NCI-H69 (cell line): ENCODE measurements around the gene XXYLT1.

ENCODE experiments used
- DNase-seq: peaks from one replicate; lab custom pipeline; 2025; lab: John Stamatoyannopoulos, UW

Gene XXYLT1

GRCh38 chr3:195168009-195168762 lies 102.8 kb downstream of the XXYLT1 start:
- no peak for DNase-seq

- no peak for DNase-seq
Observed at GRCh38 chr3:195165790-195166189, 105.2 kb downstream of the XXYLT1 start.

- DNase-seq, result no peak
Observed at GRCh38 chr3:195165265-195165609, 105.7 kb downstream of the XXYLT1 start.

- DNase-seq, result no peak
Observed at GRCh38 chr3:195164573-195165264, 106.2 kb downstream of the XXYLT1 start.

- no peak for DNase-seq
Observed at GRCh38 chr3:195163719-195164572, 107.0 kb downstream of the XXYLT1 start.

GRCh38 chr3:195162816-195163215 lies 108.1 kb downstream of the XXYLT1 start:
- no peak for DNase-seq

- DNase-seq, result no peak
Observed at GRCh38 chr3:195162033-195162669, 108.8 kb downstream of the XXYLT1 start.

- DNase-seq, result no peak
Observed at GRCh38 chr3:195160908-195161434, 110.0 kb downstream of the XXYLT1 start.

GRCh38 chr3:195160257-195160898 lies 110.6 kb downstream of the XXYLT1 start:
- DNase-seq, result no peak

- DNase-seq, result no peak
Observed at GRCh38 chr3:195159814-195160165, 111.2 kb downstream of the XXYLT1 start.

- DNase-seq, result no peak
Observed at GRCh38 chr3:195159117-195159813, 111.7 kb downstream of the XXYLT1 start.

GRCh38 chr3:195156286-195156890 lies 114.6 kb downstream of the XXYLT1 start:
- DNase-seq, result no peak

GRCh38 chr3:195155570-195156241 lies 115.3 kb downstream of the XXYLT1 start:
- DNase-seq, result no peak

- DNase-seq, result peak; percentile 16
Observed at GRCh38 chr3:195154793-195155535, 116.0 kb downstream of the XXYLT1 start.

GRCh38 chr3:195154111-195154791 lies 116.7 kb downstream of the XXYLT1 start:
- no peak for DNase-seq

- no peak for DNase-seq
Observed at GRCh38 chr3:195153653-195154052, 117.3 kb downstream of the XXYLT1 start.

GRCh38 chr3:195153130-195153529 lies 117.8 kb downstream of the XXYLT1 start:
- peak; percentile 84 for DNase-seq

GRCh38 chr3:195151866-195152541 lies 119.0 kb downstream of the XXYLT1 start:
- no peak for DNase-seq
